Glutamatergic neuron (in vitro differentiated cells): ENCODE data around the gene FXR1. TPM values are rescaled to one million over a fixed set of nuclear protein-coding genes. Genes with fewer than 3 reads are reported as not detected.
"Not testable (repeated sequence)": the region's sequence is repeated elsewhere in the genome, so short reads cannot be mapped to it uniquely, and the experiment has no call there.

Source experiments
- DNase-seq: peaks from one replicate; pipeline ENCODE4 v3.0.0; 2022
- H3K27ac Mint-ChIP-seq: one replicate; pipeline ENCODE4 v1.8.0; 2020; ENCODE audit warnings: mild to moderate bottlenecking, mixed read lengths, inconsistent platforms; ENCODE audit not compliant: unreplicated experiment
- H3K27me3 Mint-ChIP-seq: one replicate; pipeline ENCODE4 v1.8.0; 2020; ENCODE audit warnings: mild to moderate bottlenecking, moderate library complexity, mixed read lengths, inconsistent platforms; ENCODE audit not compliant: unreplicated experiment
- H3K36me3 Mint-ChIP-seq: one replicate; pipeline ENCODE4 v1.8.0; 2020; ENCODE audit warnings: mild to moderate bottlenecking, mixed read lengths, inconsistent platforms; ENCODE audit not compliant: unreplicated experiment
- H3K4me1 Mint-ChIP-seq: one replicate; pipeline ENCODE4 v1.8.0; 2020; ENCODE audit warnings: mild to moderate bottlenecking, low read depth, mixed read lengths, inconsistent platforms; ENCODE audit not compliant: unreplicated experiment
- H3K4me3 Mint-ChIP-seq: one replicate; pipeline ENCODE4 v1.8.0; 2020; ENCODE audit warnings: mild to moderate bottlenecking, mixed read lengths, inconsistent platforms; ENCODE audit not compliant: unreplicated experiment
- H3K9me3 Mint-ChIP-seq: one replicate; pipeline ENCODE4 v1.8.0; 2020; ENCODE audit warnings: mild to moderate bottlenecking, moderate library complexity, mixed read lengths, inconsistent platforms; ENCODE audit not compliant: unreplicated experiment
- total RNA-seq: library from RNA; stranded (reverse); fragmentation: NEBNext Ultra II Directional; extraction: Animal tissue kit (Norgen Biotek cat#: 25700); gene quantifications from one replicate; pipeline ENCODE4 v1.2.1, GENCODE V29; 2021; ENCODE audit not compliant: unreplicated experiment
- TF ChIP-seq, protein P1 (sequence below): fragments of 200-600 bp; sonication (generic); IDR thresholded peaks from one replicate; pipeline ENCODE4 v1.5.0; 2021; ENCODE audit not compliant: partially characterized antibody, unreplicated experiment

Gene FXR1
- total RNA-seq, 1 donor from 2014 or later: 189 TPM

DNA sequence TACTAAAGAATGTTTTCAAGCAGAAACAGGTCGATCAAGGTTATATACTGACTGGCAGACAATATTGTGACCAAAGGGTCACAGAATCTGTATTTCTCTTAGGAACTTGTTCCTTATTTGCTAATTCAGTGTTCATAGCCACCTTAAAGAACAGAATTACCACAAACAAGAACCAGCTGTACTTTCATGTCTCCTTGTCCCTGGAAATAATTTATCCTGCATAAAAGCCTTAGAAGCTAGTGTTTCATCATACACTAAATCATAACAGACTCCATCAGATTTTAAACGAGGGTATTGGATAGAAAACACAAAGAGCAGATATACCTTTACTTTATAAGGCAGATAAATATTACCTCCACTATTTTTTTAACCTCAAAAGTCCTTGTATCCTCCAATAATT lies 70.7 kb downstream of the FXR1 start:
- Mint-ChIP-seq H3K4me3 (no peak overlapping the region), H3K4me1 (no peaks in the 10 kb centered on the region), H3K27me3 (no peaks in the 10 kb centered on the region), H3K27ac (no peak overlapping the region), H3K9me3 (no peaks in the 10 kb centered on the region), H3K36me3 (no peaks in the 10 kb centered on the region)
- TF ChIP-seq, protein P1, sequence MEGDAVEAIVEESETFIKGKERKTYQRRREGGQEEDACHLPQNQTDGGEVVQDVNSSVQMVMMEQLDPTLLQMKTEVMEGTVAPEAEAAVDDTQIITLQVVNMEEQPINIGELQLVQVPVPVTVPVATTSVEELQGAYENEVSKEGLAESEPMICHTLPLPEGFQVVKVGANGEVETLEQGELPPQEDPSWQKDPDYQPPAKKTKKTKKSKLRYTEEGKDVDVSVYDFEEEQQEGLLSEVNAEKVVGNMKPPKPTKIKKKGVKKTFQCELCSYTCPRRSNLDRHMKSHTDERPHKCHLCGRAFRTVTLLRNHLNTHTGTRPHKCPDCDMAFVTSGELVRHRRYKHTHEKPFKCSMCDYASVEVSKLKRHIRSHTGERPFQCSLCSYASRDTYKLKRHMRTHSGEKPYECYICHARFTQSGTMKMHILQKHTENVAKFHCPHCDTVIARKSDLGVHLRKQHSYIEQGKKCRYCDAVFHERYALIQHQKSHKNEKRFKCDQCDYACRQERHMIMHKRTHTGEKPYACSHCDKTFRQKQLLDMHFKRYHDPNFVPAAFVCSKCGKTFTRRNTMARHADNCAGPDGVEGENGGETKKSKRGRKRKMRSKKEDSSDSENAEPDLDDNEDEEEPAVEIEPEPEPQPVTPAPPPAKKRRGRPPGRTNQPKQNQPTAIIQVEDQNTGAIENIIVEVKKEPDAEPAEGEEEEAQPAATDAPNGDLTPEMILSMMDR: no peak
- no peak for DNase-seq

DNA sequence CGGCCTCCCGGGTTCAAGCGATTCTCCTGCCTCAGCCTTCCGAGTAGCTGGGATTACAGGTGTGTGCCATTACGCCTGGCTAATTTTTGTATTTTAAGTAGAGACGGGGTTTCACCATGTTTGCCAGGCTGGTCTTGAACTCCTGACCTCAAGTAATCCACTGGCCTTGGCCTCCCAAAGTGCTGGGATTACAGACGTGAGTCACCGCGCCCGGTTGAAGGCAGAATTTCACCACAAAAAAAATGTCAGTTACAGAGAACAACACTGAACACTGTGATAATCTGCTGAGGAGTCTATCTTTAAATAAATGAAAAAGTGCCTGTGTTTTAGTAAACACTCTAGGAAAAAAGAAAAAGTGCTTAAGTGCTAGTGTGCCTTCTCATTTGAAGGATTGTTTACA lies 73.9 kb downstream of the FXR1 start:
- H3K9me3 Mint-ChIP-seq, H3K27ac Mint-ChIP-seq, H3K27me3 Mint-ChIP-seq, H3K4me1 Mint-ChIP-seq, H3K4me3 Mint-ChIP-seq, H3K36me3 Mint-ChIP-seq, DNase-seq: not testable (repeated sequence)

DNA sequence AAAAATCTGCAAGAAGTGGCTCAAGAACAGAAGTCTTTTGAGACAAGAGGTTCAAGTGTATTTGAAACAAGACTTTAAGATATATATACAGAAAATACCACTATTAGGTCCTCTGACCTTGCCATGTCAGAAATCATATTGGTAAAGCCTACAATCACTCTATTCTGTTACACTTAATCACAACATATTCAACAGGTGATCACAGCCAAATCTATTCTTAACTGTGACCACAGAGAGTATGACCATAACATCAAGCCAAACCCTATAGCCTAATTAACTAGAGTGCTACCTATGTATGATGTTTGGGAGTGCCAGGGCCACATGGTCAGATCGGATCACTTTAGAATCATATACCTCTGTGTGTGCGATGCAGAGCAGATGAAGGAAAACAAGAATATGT lies 74.9 kb downstream of the FXR1 start:
- DNase-seq: no peak
- Mint-ChIP-seq H3K27me3 (no peaks in the 10 kb centered on the region), H3K9me3 (peaks cover 4% of the 10 kb centered on the region), H3K27ac (no peak overlapping the region), H3K36me3 (no peaks in the 10 kb centered on the region), H3K4me3 (no peak overlapping the region), H3K4me1 (no peaks in the 10 kb centered on the region)
- TF ChIP-seq, protein P1: no peak

DNA sequence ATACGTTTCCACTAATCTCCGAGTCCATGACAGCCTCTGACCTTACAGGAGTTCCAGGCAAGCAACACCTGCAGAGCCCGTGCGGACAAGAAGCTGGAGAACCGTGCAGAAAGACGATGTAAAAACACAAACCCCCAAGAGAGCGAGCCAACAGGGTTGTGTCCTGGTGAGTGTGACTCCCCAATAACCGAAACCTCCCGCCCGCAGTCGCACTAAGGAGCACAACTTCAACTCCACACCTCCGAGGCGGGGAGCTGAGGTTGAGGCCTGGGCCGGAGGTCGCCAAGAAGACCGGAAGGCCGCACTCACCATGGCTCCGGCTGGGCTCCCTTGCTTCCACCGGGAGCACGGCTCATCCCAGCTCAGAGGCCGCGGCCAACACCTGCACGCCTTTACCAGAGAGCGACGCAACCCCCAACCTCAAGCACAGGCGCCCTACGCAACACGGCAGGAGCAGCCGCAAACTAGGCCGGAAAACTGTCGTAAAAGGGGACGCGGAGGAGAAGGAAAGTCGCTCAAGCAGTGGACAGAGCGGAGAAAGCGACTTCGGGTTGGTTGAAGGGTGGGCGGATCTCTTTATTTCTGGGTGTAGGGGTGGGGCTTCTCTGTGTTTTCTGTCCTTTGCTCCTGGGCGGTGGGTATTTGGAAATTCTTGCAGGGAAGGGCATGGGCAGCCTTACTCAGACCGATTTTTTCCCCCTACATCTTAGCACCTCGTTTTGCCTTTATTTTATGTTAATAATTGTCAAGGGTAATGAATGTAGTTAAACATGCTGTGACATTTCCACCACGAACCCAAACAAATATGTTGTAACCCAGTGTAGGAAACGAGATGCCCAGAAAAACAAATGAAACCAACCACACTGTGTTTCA lies 77.1 kb downstream of the FXR1 start, which contains the start of gene DNAJC19:
Gene DNAJC19 (minus strand): TSS at position 446 of the 873 bp plus-strand sequence. CDS start 134 bp downstream, at position 312.
- TF ChIP-seq, protein P1: no peak
- Mint-ChIP-seq H3K27ac (peak within 1 kb of the TSS; percentile 98), H3K4me1 (peaks cover under 1% of the 10 kb centered on the region), H3K27me3 (no peaks in the 10 kb centered on the region), H3K36me3 (no peaks in the 10 kb centered on the region), H3K9me3 (peaks cover 4% of the 10 kb centered on the region), H3K4me3 (peak within 1 kb of the TSS; percentile 100)
- peak; percentile 89 for DNase-seq

DNA sequence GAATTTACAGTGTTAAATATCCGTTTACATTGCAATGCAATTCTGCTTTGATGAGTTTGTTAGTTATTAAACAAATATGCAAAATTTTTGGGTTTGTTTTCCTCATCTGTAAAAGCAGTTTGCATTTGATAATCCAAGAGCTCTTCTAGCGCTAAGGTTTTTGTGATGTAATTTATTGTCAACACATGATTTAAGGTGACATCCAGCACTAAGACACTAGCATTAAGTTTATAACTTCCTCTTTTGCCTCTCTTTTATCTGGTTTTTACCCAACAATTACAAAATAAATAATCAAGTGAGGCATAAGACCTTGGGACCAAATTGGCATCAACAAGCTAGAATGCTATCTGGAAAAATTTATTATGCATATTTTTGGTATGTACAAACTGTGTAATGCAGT lies 78.0 kb downstream of the FXR1 start:
- DNase-seq: no peak
- no peaks in the 10 kb centered on the region for H3K27me3 Mint-ChIP-seq
- H3K36me3 Mint-ChIP-seq: no peaks in the 10 kb centered on the region
- H3K4me1 Mint-ChIP-seq: peaks cover 2% of the 10 kb centered on the region
- H3K4me3 Mint-ChIP-seq: no peak overlapping the region
- H3K27ac Mint-ChIP-seq: no peak overlapping the region
- TF ChIP-seq, protein P1: no peak
- peaks cover 4% of the 10 kb centered on the region for H3K9me3 Mint-ChIP-seq
